Psoas muscle (tissue), 8 donors: ENCODE data around the gene OLFM3. TPM values are rescaled to one million over a fixed set of nuclear protein-coding genes. Genes with fewer than 3 reads are reported as not detected.

Experiments used
- ATAC-seq, 4 donors: fragments of 200-7000 bp; cut with Tn5 transposase; one replicate each; pipeline ENCODE4 v1.9.1; 2020; ENCODE audit warnings: moderate library complexity in 3 of 4, mild to moderate bottlenecking in 2 of 4
- DNase-seq, 2 donors: peaks; one replicate each; pipeline ENCODE4 v3.0.0-alpha.2; 2020
- H3K27ac ChIP-seq: fragments of 200-600 bp; one replicate; pipeline ENCODE4 v1.8.0; 2022
- H3K27me3 ChIP-seq, 3 donors: fragments of 200-600 bp in 1 of 3; one replicate each; pipeline versions ENCODE4 v1.6.1 to v1.8.0; 2013 to 2022; ENCODE audit warnings: low read length in 2 of 3, mild to moderate bottlenecking in 2 of 3, moderate library complexity in 1 of 3; ENCODE audit not compliant: insufficient read depth in 3 of 3
- H3K36me3 ChIP-seq, 2 donors: fragments of 200-600 bp in 1 of 2; one replicate each; pipeline versions ENCODE4 v1.6.1 to v1.8.0; 2013 to 2022; ENCODE audit warnings: low read depth in 1 of 2, mild to moderate bottlenecking in 1 of 2, moderate library complexity in 1 of 2; ENCODE audit not compliant: insufficient read depth in 1 of 2
- H3K4me1 ChIP-seq: fragments of 200-600 bp; one replicate; pipeline ENCODE4 v1.8.0; 2022
- H3K4me3 ChIP-seq: fragments of 200-600 bp; one replicate; pipeline ENCODE4 v1.8.0; 2022; ENCODE audit warnings: mild to moderate bottlenecking
- H3K9me3 ChIP-seq: fragments of 200-600 bp; one replicate; pipeline ENCODE4 v1.8.0; 2022
- CTCF ChIP-seq: fragments of 200-600 bp; IDR thresholded peaks from one replicate; pipeline ENCODE4 v1.8.0; 2022; ENCODE audit warnings: antibody characterized with exemption
- WGBS, 3 donors: extraction: QIAGEN DNeasy Blood & Tissue Kit; methylation state at CpG; one replicate each; pipeline versions ENCODE4 v1.1.6 to v1.1.7; 2013; 5-methylcytosine and 5-hydroxymethylcytosine counted together
- intact Hi-C, 2 donors: fragments of 100-400 bp; cut with DNase I; formaldehyde crosslinking; loops; one replicate each; pipeline versions ENCODE4 v1.11.0 to v1.14.2; 2022
- polyA plus RNA-seq, 3 donors: library from polyadenylated mRNA; stranded (reverse); fragments of 200-250 nt; gene quantifications; one replicate each; pipeline ENCODE4 v1.2.3, GENCODE V29; 2013
- total RNA-seq, 4 donors: library from RNA; stranded (reverse); fragmentation: NEBNext Ultra II Directional in 2 of 4; extraction: Animal tissue kit (Norgen Biotek cat#: 25700) in 2 of 4; gene quantifications; one replicate each; pipeline versions ENCODE4 v1.2.1 to v1.2.4, GENCODE V29; 2021 to 2023
- donor health status: healthy with polysubstance abuse.
- donor health status: DM: no; HTN: no; CAD: no; lungs with moderate emphysema.
- donor health status: Bipolar disorder and iron deficiency.
- donor health status: healthy.
- donor health status: DM: yes; HTN: yes; CAD: no.
- donor health status: DM: no; HTN: no; CAD: no.
- donor health status: DM: no; HTN: no; CAD: no.
- donor health status: DM: yes; HTN: yes; CAD: no.

Gene OLFM3
- total and polyA plus RNA-seq, 7 donors, result 0.01 TPM; not detected in 6

DNA sequence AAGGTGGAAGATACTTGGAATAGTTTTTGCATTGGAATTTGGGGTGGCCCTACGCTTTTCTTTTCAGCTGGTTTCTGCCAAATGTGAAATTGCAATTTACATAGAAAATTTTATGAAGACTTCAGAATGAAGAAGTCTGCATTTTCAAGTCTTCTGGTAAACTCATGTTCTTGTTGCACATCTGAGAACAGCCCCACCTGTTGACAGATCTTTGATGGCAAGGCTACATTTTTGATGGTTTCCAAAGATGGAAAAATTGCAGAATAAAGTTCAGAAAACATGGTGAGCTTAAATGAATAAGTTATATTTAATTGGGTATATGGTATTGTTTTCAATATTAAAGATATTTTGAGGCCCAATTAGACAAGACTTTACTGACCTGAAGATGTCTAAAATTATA, 25.4 kb downstream of the OLFM3 start:
- 22 to 50% (median 28%) methylated on average over 1 of the region's 1 CpG for WGBS, 3 donors
- Histone ChIP-seq H3K27ac (no peak overlapping the region), H3K27me3 (no peaks in the 10 kb centered on the region), H3K9me3 (no peaks in the 10 kb centered on the region), H3K4me1 (no peaks in the 10 kb centered on the region), H3K4me3 (no peak overlapping the region), H3K36me3 (no peaks in the 10 kb centered on the region)
- DNase-seq, result no peak
- intact Hi-C loops, result no loop called here
- no peak for ATAC-seq
- TF ChIP-seq CTCF, result no peak

DNA sequence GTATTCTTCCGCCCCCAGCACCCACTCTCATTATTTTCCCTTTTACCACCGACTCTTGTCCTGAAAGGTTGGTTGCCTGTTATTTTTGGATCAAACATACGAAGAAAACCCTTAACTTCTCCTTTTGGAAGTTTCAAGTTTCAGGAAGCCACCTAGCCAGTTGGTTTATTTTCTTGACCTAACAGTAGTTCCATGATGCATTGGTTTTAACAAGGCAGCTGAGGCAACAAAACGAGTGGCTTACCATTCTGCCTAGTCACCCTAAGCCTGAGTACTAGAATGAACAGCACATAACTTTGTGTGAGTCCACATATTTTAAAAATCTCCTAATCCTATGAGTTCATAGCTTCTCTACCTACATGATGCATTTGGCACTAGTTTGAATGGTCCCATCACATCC, 28.9 kb downstream of the OLFM3 start:
- Histone ChIP-seq H3K27me3 (no peaks in the 10 kb centered on the region), H3K9me3 (no peaks in the 10 kb centered on the region), H3K36me3 (no peaks in the 10 kb centered on the region), H3K4me1 (no peaks in the 10 kb centered on the region), H3K4me3 (no peak overlapping the region), H3K27ac (no peak overlapping the region)
- ATAC-seq, result no peak
- intact Hi-C loops, result no loop called here
- 62 to 76% (median 64%) methylated on average over 4 of the region's 4 CpGs for WGBS, 3 donors
- DNase-seq, result no peak
- no peak for TF ChIP-seq CTCF

GRCh38 chr1:101965341-101965740, 31.4 kb downstream of the OLFM3 start:
- DNase-seq (no peak), ATAC-seq (no peak)
- WGBS, 3 donors, result 13 to 15% (median 13%) methylated on average over 2 of the region's 2 CpGs
- no peak overlapping the region for H3K27ac ChIP-seq
- intact Hi-C loops, result no loop called here
- H3K4me1 ChIP-seq, result no peaks in the 10 kb centered on the region
- no peaks in the 10 kb centered on the region for H3K36me3 ChIP-seq
- H3K27me3 ChIP-seq, result no peaks in the 10 kb centered on the region
- TF ChIP-seq CTCF, result no peak
- H3K4me3 ChIP-seq, result no peak overlapping the region
- no peaks in the 10 kb centered on the region for H3K9me3 ChIP-seq

DNA sequence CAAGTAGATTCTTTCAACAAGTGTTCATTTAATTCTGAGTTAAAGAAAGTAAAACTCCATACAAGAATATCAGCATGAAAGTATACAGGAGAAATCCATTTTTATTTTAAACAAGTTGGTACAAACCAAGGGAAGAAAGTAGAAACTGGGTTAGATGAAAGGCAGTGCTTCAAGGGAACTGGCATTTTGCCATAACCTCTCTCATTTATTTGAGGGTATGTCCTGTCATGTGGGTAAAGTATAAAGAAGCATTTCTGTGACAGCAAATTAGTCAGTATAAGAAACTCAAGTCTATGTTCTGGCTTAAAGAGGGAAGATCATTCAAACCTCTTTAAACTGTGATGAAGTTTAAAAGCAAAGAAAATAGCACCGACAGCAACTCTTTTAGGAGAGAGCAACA, 32.0 kb downstream of the OLFM3 start:
- TF ChIP-seq CTCF, result no peak
- Histone ChIP-seq H3K27me3 (no peaks in the 10 kb centered on the region), H3K27ac (no peak overlapping the region), H3K4me3 (no peak overlapping the region), H3K9me3 (no peaks in the 10 kb centered on the region), H3K36me3 (no peaks in the 10 kb centered on the region), H3K4me1 (no peaks in the 10 kb centered on the region)
- no peak for DNase-seq
- no peak for ATAC-seq
- intact Hi-C loops, result no loop called here
- WGBS, 3 donors, result 0 to 21% (median 0%) methylated on average over 1 of the region's 1 CpG

DNA sequence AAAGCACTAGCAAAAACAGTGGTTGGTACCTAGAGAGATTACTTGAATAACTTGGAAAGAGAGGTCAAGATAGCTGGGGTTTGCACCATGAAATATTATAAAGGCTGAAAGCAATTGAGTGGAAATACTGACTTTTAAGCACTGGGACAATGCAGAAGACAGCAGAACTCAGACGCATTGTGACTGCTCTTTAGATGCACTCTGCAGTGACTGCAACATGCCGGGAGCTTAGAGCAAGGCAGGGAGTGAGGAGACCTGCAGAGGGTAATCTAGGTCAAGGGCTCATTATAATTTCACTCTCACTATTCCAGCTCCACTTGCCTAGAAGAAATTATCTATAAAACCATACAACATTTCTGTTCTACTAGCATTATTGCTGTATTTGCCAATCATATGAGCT, 36.6 kb downstream of the OLFM3 start:
- Histone ChIP-seq H3K27ac (no peak overlapping the region), H3K4me3 (no peak overlapping the region), H3K27me3 (no peaks in the 10 kb centered on the region), H3K9me3 (no peaks in the 10 kb centered on the region), H3K36me3 (no peaks in the 10 kb centered on the region), H3K4me1 (no peaks in the 10 kb centered on the region)
- TF ChIP-seq CTCF, result no peak
- intact Hi-C loops, result no loop called here
- DNase-seq (no peak), ATAC-seq (no peak)
- WGBS, 3 donors, result 57 to 74% (median 65%) methylated on average over 2 of the region's 2 CpGs
